Spleen (tissue), 7 donors: ENCODE data around the gene UBR2.

Experiments used
- POLR2AphosphoS5 ChIP-seq, 3 donors: sonication (generic); formaldehyde crosslinking; IDR thresholded peaks; one replicate each; pipeline ENCODE4 v1.5.1; 2017; ENCODE audit warnings: antibody characterized with exemption in 3 of 3
- TF ChIP-seq, protein P1 (sequence below), 11 experiments: fragments of 200-600 bp in 7 of 11; fragments of 450-650 bp in 4 of 11; sonication (generic) in 4 of 11; IDR thresholded peaks in 8 of 11; conservative IDR thresholded peaks in 3 of 11; 1 replicate in 7 of 11; 2 replicates in 4 of 11; pipeline versions ENCODE4 v1.4.0 to v1.8.0; 2016 to 2021; ENCODE audit warnings: antibody characterized with exemption in 11 of 11, inconsistent platforms in 4 of 11, mild to moderate bottlenecking in 1 of 11
- donor health status: DM: no; HTN: no; CAD: no; lungs with moderate emphysema.
- donor health status: DM: no; HTN: no; CAD: no.
- donor health status: DM: no; HTN: no; CAD: no.

DNA sequence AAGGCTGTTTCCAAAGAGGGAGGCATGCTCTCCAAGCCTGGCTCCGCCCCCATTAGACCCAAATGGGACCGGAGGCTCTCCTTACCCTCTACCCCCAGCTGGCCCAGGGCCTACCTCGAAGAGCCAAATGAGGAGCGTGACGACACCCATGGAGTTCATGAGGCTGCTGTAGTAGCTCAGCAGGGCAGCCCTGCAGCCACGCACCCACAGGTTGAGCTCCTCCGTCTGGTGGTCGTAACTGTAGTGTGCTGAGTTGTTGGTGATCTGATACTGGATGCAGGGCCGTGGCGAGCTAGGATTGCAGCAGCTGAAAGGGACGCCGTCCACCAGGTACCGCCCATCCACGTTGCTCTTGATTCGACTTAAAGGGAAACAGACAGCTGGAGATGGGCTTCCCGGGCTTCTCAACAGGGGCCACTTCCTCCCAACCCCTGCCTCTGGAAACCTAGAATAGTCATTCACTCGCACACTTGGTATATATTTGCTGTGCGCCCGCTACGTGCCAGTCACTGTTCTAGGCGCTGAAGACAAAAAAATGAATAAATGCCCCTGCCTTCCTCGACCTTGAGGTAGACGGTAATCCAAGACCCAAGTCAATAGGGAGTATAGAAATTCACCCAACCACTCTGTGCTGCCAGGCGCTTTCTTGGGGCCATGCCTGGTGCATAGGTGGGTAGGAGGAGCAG, 140.6 kb downstream of the UBR2 start:
- TF ChIP-seq POLR2AphosphoS5 (IDR thresholded peaks at IDR 0.05) = peak; percentile 5 to 48 (median 25)
- TF ChIP-seq, protein P1, sequence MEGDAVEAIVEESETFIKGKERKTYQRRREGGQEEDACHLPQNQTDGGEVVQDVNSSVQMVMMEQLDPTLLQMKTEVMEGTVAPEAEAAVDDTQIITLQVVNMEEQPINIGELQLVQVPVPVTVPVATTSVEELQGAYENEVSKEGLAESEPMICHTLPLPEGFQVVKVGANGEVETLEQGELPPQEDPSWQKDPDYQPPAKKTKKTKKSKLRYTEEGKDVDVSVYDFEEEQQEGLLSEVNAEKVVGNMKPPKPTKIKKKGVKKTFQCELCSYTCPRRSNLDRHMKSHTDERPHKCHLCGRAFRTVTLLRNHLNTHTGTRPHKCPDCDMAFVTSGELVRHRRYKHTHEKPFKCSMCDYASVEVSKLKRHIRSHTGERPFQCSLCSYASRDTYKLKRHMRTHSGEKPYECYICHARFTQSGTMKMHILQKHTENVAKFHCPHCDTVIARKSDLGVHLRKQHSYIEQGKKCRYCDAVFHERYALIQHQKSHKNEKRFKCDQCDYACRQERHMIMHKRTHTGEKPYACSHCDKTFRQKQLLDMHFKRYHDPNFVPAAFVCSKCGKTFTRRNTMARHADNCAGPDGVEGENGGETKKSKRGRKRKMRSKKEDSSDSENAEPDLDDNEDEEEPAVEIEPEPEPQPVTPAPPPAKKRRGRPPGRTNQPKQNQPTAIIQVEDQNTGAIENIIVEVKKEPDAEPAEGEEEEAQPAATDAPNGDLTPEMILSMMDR (IDR thresholded peaks at IDR 0.05 in 8 of 11, conservative IDR thresholded peaks at IDR 0.05 in 3 of 11) = no peak
